ENCODE results near the gene OPA1. TPM values are rescaled to one million over a fixed set of nuclear protein-coding genes. Genes with fewer than 3 reads are reported as not detected.

OPA1 gene
- total RNA-seq, 2 experiments from 2014 or later: 43.2 to 57.3 TPM

GRCh38 chr3:193660171-193660570 lies 67.2 kb downstream of the OPA1 start:
- no TSS peak for BruUV-seq (replicated peaks)
- intact Hi-C loops (cut with micrococcal nuclease; ENCODE audit: unreplicated experiment): no loop called here
- peaks cover 42% of the 10 kb centered on the region for H3K36me3 ChIP-seq (ENCODE audit: insufficient read depth, low read length)

GRCh38 chr3:193660698-193661411 lies 67.8 kb downstream of the OPA1 start:
- no peak overlapping the region for H3K4me3 ChIP-seq (ENCODE audit: low read depth, low read length, poor library complexity, severe bottlenecking)
- H3K27ac ChIP-seq (ENCODE audit: low read depth, low read length, poor library complexity, severe bottlenecking): no peak overlapping the region
- BruUV-seq (replicated peaks): no TSS peak
- TF ChIP-seq EZH2phosphoT487 (IDR thresholded peaks at IDR 0.05; ENCODE audit: borderline replicate concordance, low read depth, low read length) (no peak), CTCF (conservative IDR thresholded peaks at IDR 0.05; ENCODE audit: low read length) (no peak)
- H3K9me2 ChIP-seq (ENCODE audit: insufficient read depth, low read length): no peaks in the 10 kb centered on the region
- no peak for DNase-seq (ENCODE audit: low spot score)
- H3K36me3 ChIP-seq (ENCODE audit: insufficient read depth, low read length): peaks cover 47% of the 10 kb centered on the region
- no peaks in the 10 kb centered on the region for H3K9me3 ChIP-seq (ENCODE audit: low read length)
- H3K4me2 ChIP-seq (ENCODE audit: low read length): no peak overlapping the region
- H3K4me1 ChIP-seq (ENCODE audit: insufficient read depth, low read length, poor library complexity, severe bottlenecking): no peaks in the 10 kb centered on the region
- no peaks in the 10 kb centered on the region; the same call in 1 of the 2 replicates for H4K20me1 ChIP-seq (ENCODE audit: insufficient read depth, low read length)
- ChIA-PET POLR2A (interaction anchor here (0.7 to 2.0 kb wide), 3 partner anchors 15 to 493 kb away, joined by 3 to 5 read pairs (median 4); no protein-coding TSS in a partner anchor), CTCF (ENCODE audit: unreplicated experiment) (interaction anchor here (0.5 kb wide), 1 partner anchor 116 kb away, joined by 3 read pairs; no protein-coding TSS in a partner anchor)
- no peak overlapping the region for H2AFZ ChIP-seq (ENCODE audit: low read length)
- H3K79me2 ChIP-seq (ENCODE audit: insufficient read depth, low read depth, low read length): no peaks in the 10 kb centered on the region
- intact Hi-C loops (cut with micrococcal nuclease; ENCODE audit: unreplicated experiment): no loop called here

More at GRCh38 chr3:193660171-193660570, 67.2 kb downstream of the OPA1 start:
- no peaks in the 10 kb centered on the region for H3K4me1 ChIP-seq (ENCODE audit: insufficient read depth, low read length, poor library complexity, severe bottlenecking)
- H3K9me2 ChIP-seq (ENCODE audit: insufficient read depth, low read length): no peaks in the 10 kb centered on the region
- no peak for DNase-seq (ENCODE audit: low spot score)
- ChIA-PET CTCF (ENCODE audit: unreplicated experiment) (no interaction called here), POLR2A (interaction anchor here (0.6 to 0.7 kb wide), 3 partner anchors 250 to 650 kb away, joined by 3 to 4 read pairs (median 3); no protein-coding TSS in a partner anchor)
- H3K4me2 ChIP-seq (ENCODE audit: low read length): no peak overlapping the region
- H3K4me3 ChIP-seq (ENCODE audit: low read depth, low read length, poor library complexity, severe bottlenecking): no peak overlapping the region
- TF ChIP-seq EZH2phosphoT487 (IDR thresholded peaks at IDR 0.05; ENCODE audit: borderline replicate concordance, low read depth, low read length) (no peak), CTCF (conservative IDR thresholded peaks at IDR 0.05; ENCODE audit: low read length) (no peak)
- no peak overlapping the region for H2AFZ ChIP-seq (ENCODE audit: low read length)
- no peaks in the 10 kb centered on the region for H3K9me3 ChIP-seq (ENCODE audit: low read length)
- H3K27ac ChIP-seq (ENCODE audit: low read depth, low read length, poor library complexity, severe bottlenecking): no peak overlapping the region
- H3K79me2 ChIP-seq (ENCODE audit: insufficient read depth, low read depth, low read length): no peaks in the 10 kb centered on the region
- no peaks in the 10 kb centered on the region; the same call in 1 of the 2 replicates for H4K20me1 ChIP-seq (ENCODE audit: insufficient read depth, low read length)
